ENCODE data around the gene RASGEF1C.

Gene RASGEF1C

GRCh38 chr5:180157866-180158265 lies 51.1 kb downstream of the RASGEF1C start:
- DNase-seq, result no peak

- DNase-seq, result no peak
Measured at GRCh38 chr5:180156141-180156540, 52.9 kb downstream of the RASGEF1C start.

GRCh38 chr5:180155365-180155926 lies 53.6 kb downstream of the RASGEF1C start:
- DNase-seq, result no peak

- DNase-seq, result no peak
Measured at GRCh38 chr5:180154821-180155364, 54.1 kb downstream of the RASGEF1C start.

GRCh38 chr5:180153991-180154390 lies 55.0 kb downstream of the RASGEF1C start:
- no peak for DNase-seq

GRCh38 chr5:180153099-180153498 lies 55.9 kb downstream of the RASGEF1C start:
- no peak for DNase-seq

- no peak for DNase-seq
Measured at GRCh38 chr5:180143656-180144364, 65.2 kb downstream of the RASGEF1C start.

GRCh38 chr5:180142824-180143610 lies 66.0 kb downstream of the RASGEF1C start:
- no peak for DNase-seq

- DNase-seq, result no peak
Measured at GRCh38 chr5:180142021-180142765, 66.8 kb downstream of the RASGEF1C start.

GRCh38 chr5:180141068-180141660 lies 67.8 kb downstream of the RASGEF1C start:
- DNase-seq, result no peak

GRCh38 chr5:180140571-180140970 lies 68.4 kb downstream of the RASGEF1C start:
- DNase-seq, result peak in 1 of 2 experiments; percentile 6

GRCh38 chr5:180140079-180140554 lies 68.9 kb downstream of the RASGEF1C start:
- no peak for DNase-seq

- DNase-seq, result no peak
Measured at GRCh38 chr5:180139731-180140055, 69.3 kb downstream of the RASGEF1C start.

- DNase-seq, result peak in 1 of 2 experiments; percentile 10
Measured at GRCh38 chr5:180138976-180139730, 69.9 kb downstream of the RASGEF1C start.

GRCh38 chr5:180138214-180138975 lies 70.6 kb downstream of the RASGEF1C start:
- DNase-seq, result peak in 1 of 2 experiments; percentile 9

- peak in 1 of 2 experiments; percentile 8 for DNase-seq
Measured at GRCh38 chr5:180137401-180138213, 71.4 kb downstream of the RASGEF1C start.

GRCh38 chr5:180136630-180137381 lies 72.2 kb downstream of the RASGEF1C start:
- peak; percentile 15 to 18 for DNase-seq

GRCh38 chr5:180135967-180136629 lies 72.9 kb downstream of the RASGEF1C start:
- DNase-seq, result peak in 1 of 2 experiments; percentile 9

All from activated T-cell treated with anti-CD3 and anti-CD28 coated beads, Interleukin-2, amount 50 U/mL, for 48 hours (primary cell).